A673 (cell line): ENCODE measurements around the gene BBS1.

Source experiments
- CTCF ChIP-seq: fragments of 300-800, 200-600 bp; sonication (generic); conservative IDR thresholded peaks from 2 replicates; pipeline ENCODE4 v1.5.1; 2017; ENCODE audit warnings: low read depth, mild to moderate bottlenecking, antibody characterized with exemption, low read length, moderate library complexity, mixed read lengths
- EZH2 ChIP-seq: fragments of 200-600 bp; sonication (generic); IDR thresholded peaks from 2 replicates; pipeline ENCODE4 v1.6.1; 2017; ENCODE audit warnings: borderline replicate concordance, low read depth, mild to moderate bottlenecking, mixed read lengths, antibody characterized with exemption, low read length; ENCODE audit not compliant: poor library complexity, severe bottlenecking

- TF ChIP-seq CTCF = no peak
- TF ChIP-seq EZH2 = no peak
Observed at GRCh38 chr11:66492161-66492865, 18.1 kb upstream of the BBS1 start.
